ENCODE data around the gene ALPP.
"Not testable (repeated sequence)": the region's sequence is repeated elsewhere in the genome, so short reads cannot be mapped to it uniquely, and the experiment has no call there.

Gene ALPP

DNA sequence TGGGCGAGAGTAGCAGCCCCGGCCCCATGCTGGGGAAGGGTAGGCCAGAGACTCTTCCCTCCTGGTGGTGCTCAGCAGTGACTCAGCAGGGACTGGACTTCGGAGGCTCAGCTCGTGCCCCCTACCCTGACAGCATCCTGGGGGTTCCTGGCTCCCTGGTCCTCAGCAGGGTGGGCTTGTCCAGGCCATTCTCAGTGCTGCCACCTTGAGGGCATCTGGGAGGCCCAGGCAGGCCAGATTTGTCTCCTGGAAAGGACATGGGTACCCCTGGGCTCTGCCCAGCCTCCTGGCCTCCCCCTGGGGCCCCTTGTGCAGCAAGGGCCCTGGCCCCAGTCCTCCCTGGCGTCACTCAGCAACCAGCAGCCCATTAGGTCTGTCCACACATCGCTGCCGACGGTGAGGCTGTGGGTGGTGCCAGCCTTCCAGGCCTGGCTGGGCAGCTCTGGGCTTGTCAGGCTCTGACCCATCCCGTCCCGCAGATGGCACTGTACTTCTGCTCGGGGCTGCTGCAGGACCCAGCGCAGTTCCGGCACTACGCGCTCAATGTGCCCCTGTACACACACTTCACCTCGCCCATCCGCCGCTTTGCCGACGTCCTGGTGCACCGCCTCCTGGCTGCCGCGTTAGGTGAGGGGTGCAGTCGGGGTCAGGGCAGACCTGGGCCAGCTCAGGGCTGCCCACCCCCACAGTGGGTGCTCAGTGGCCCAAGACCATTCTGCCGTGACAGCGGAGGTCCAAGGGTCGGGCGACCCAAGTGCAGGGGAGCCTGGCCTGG, 45.0 kb upstream of the ALPP start:
- no peak for DNase-seq
- TF ChIP-seq, protein P1, sequence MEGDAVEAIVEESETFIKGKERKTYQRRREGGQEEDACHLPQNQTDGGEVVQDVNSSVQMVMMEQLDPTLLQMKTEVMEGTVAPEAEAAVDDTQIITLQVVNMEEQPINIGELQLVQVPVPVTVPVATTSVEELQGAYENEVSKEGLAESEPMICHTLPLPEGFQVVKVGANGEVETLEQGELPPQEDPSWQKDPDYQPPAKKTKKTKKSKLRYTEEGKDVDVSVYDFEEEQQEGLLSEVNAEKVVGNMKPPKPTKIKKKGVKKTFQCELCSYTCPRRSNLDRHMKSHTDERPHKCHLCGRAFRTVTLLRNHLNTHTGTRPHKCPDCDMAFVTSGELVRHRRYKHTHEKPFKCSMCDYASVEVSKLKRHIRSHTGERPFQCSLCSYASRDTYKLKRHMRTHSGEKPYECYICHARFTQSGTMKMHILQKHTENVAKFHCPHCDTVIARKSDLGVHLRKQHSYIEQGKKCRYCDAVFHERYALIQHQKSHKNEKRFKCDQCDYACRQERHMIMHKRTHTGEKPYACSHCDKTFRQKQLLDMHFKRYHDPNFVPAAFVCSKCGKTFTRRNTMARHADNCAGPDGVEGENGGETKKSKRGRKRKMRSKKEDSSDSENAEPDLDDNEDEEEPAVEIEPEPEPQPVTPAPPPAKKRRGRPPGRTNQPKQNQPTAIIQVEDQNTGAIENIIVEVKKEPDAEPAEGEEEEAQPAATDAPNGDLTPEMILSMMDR (IDR thresholded peaks at IDR 0.05; ENCODE audit: low read depth, low read length, missing control alignments), result peak; percentile 83
- Histone ChIP-seq H3K36me3 (replicated peaks) (no peaks in the 10 kb centered on the region), H3K27me3 (replicated peaks) (no peaks in the 10 kb centered on the region), H3K27ac (no peak overlapping the region), H3K4me3 (ENCODE audit: low read depth, low read length) (no peak overlapping the region)
- in situ Hi-C loops (cut with HindIII; ENCODE audit: low pct_ligation_motif_present, low sequenced_read_pairs), result no loop called here

DNA sequence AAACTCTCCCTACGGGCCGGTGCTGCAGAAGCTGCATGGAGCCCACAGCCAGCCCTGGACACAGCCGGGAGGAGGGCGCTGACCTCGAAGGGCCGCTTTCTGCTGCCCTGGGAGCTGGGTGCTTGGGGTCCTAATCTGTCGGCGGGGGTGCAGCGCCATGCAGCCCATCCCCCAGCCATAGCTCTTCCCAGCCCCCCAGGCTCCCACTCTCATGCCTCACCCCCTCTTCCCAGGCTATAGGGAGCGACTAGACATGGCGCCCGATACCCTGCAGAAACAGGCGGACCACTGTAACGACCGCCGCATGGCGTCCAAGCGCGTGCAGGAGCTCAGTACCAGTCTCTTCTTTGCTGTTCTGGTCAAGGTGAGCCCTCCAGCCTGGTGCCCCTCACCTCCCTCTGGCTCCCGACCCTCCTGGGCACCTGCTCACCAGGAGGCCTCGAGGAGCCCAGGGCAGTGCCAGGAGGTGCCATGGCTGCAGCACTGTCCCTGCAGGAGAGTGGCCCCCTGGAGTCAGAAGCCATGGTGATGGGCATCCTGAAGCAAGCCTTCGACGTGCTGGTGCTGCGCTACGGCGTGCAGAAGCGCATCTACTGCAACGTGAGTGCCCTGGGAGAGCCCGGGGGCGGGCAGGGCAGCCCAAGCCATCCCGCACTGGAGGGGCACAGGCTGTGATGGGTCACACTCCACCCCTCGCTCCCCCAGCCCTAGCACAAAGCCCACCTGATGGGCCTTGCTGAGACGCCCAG, 44.2 kb upstream of the ALPP start:
- H3K27ac ChIP-seq; H3K4me3 ChIP-seq (ENCODE audit: low read depth, low read length); in situ Hi-C loops (cut with HindIII; ENCODE audit: low pct_ligation_motif_present, low sequenced_read_pairs); H3K36me3 ChIP-seq (replicated peaks); H3K27me3 ChIP-seq (replicated peaks); DNase-seq: not testable (repeated sequence)

DNA sequence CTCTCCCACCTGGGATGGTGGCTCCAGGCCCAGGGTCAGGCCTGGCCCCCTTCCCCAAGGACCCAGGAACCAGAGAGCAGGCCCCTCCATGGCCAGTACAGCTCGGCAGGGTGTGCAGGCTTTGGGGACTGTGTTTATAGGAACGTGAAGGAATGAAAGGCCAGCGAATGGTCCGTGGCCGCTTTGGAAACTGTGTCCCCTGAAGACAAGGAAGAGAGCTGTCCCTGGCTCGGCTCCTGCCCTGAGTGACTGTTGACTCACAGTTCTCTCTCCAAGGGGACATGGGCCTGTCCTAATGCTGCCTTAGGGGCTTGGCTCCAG, 43.7 kb upstream of the ALPP start:
- in situ Hi-C loops (cut with HindIII; ENCODE audit: low pct_ligation_motif_present, low sequenced_read_pairs); DNase-seq; H3K27me3 ChIP-seq (replicated peaks); H3K4me3 ChIP-seq (ENCODE audit: low read depth, low read length); H3K36me3 ChIP-seq (replicated peaks); H3K27ac ChIP-seq: not testable (repeated sequence)

DNA sequence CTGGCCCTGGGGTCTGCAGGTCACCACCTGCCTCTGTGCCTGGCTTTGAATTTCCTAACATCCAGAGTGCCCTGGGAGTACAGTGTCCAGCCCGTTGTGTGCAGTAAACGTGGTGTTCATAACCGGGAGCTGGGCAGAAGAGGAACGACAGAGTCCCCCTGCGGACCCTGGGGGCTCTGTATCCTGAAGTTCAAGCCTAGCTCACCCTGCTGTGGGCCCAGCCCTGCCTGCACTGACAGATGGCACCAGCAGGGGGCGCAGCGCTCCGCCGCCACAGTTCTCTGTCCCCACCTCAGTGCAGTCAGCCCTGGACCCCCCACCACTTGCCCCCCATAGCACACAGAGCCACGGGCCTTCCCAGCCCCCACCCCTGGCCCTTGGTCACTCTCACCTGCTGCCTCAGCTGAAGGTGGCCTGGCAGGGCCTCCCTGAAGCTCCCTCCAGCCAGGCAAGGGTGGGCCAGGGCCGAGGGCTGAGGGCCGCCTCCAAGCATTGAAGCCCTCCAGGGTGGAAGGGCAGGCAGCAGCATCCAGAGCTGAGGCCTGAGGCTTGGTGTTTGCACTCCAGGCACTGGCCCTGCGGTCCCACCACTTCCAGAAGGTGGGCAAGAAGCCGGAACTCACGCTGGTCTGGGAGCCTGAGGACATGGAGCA, 43.2 kb upstream of the ALPP start:
- H3K27ac ChIP-seq; H3K36me3 ChIP-seq (replicated peaks); DNase-seq; in situ Hi-C loops (cut with HindIII; ENCODE audit: low pct_ligation_motif_present, low sequenced_read_pairs); H3K27me3 ChIP-seq (replicated peaks); H3K4me3 ChIP-seq (ENCODE audit: low read depth, low read length): not testable (repeated sequence)
- TF ChIP-seq, protein P1 (IDR thresholded peaks at IDR 0.05; ENCODE audit: low read depth, low read length, missing control alignments), result peak; percentile 63

DNA sequence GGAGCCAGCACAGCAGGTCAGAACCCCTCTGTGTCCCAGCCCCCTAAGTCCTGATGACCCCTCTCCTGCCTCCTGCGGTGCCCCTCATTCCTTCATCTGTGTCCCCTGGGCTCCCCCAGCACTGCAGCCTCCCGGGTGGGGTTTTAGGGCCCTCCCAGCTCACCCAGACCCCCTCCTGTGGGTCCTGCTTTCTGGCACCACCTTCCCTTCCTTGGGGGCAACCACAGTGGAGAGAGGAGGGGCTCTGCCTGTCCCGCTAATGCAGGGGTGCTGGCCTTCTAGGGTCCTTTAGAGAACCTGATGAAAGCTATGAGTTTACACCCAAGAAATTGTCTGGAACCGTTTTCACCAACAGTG, 42.7 kb upstream of the ALPP start:
- in situ Hi-C loops (cut with HindIII; ENCODE audit: low pct_ligation_motif_present, low sequenced_read_pairs), result no loop called here
- DNase-seq, result no peak
- no peak overlapping the region for H3K27ac ChIP-seq

DNA sequence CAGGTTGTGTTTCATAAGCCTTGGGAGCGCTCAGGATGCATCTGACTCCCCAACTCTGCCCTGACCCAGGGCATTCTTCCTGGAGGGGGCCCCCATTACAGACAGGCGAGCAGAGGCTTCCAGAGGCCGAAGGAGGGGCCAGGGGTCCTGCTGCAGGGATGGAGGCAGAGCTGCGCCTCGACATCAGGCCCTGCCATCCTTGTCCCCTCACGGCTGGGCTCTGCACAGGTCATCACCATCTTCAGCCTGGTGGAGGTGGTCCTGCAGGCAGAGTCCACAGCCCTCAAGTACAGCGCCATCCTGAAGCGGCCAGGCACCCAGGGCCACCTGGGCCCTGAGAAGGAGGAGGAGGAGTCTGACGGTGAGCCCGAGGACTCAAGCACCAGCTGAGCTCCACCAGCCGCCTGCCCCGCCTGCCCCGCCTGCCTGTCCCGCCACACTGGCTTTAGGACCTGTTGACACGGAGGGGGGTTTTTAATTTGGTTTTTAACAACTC, 42.3 kb upstream of the ALPP start:
- DNase-seq, result no peak
- Histone ChIP-seq H3K36me3 (replicated peaks) (no peaks in the 10 kb centered on the region), H3K27ac (no peak overlapping the region), H3K27me3 (replicated peaks) (no peaks in the 10 kb centered on the region), H3K4me3 (ENCODE audit: low read depth, low read length) (no peak overlapping the region)
- TF ChIP-seq, protein P1 (IDR thresholded peaks at IDR 0.05; ENCODE audit: low read depth, low read length, missing control alignments), result no peak
- in situ Hi-C loops (cut with HindIII; ENCODE audit: low pct_ligation_motif_present, low sequenced_read_pairs), result no loop called here

More for the DNA sequence above, 42.7 kb upstream of the ALPP start:
- no peak overlapping the region for H3K4me3 ChIP-seq (ENCODE audit: low read depth, low read length)
- H3K27me3 ChIP-seq (replicated peaks), result no peaks in the 10 kb centered on the region
- TF ChIP-seq, protein P1 (IDR thresholded peaks at IDR 0.05; ENCODE audit: low read depth, low read length, missing control alignments), result no peak
- no peaks in the 10 kb centered on the region for H3K36me3 ChIP-seq (replicated peaks)

Data from brain microvascular endothelial cell (primary cell).